ENCODE results near the gene CRYZL1. TPM values are rescaled to one million over a fixed set of nuclear protein-coding genes. Genes with fewer than 3 reads are reported as not detected.

The CRYZL1 gene
- polyA plus RNA-seq, 4 donors, result 13.5 to 37.1 (median 15.9) TPM

- Histone ChIP-seq H3K27ac (ENCODE audit: low read depth in 1 of 3, low read length in 2 of 3) (peak within 1 kb of the TSS; percentile 98 to 100 (median 99)), H3K27me3 (ENCODE audit: control insufficient read depth in 3 of 3, insufficient read depth in 3 of 3, low read length in 3 of 3) (no peaks in the 10 kb centered on the region), H3K4me1 (ENCODE audit: control insufficient read depth in 3 of 3, insufficient read depth in 2 of 3, low read depth in 1 of 3, low read length in 2 of 3) (peaks cover 0 to 8% (median 2%) of the 10 kb centered on the region in 3 donors), H3K4me3 (ENCODE audit: low read depth in 1 of 3, low read length in 3 of 3) (peak within 1 kb of the TSS; percentile 77 to 84 (median 81)), H3K9me3 (ENCODE audit: control insufficient read depth in 2 of 2, insufficient read depth in 1 of 2, low read depth in 1 of 2, low read length in 1 of 2) (no peaks in the 10 kb centered on the region), H3K36me3 (ENCODE audit: control insufficient read depth in 3 of 3, insufficient read depth in 2 of 3, low read depth in 1 of 3, low read length in 3 of 3) (peaks cover 0 to 29% (median 3%) of the 10 kb centered on the region in 3 donors)
- peak; percentile 98 to 99 for DNase-seq
- FAIRE-seq, result no peak
- WGBS, 3 donors, result 0 to 1% (median 1%) methylated on average over 55 to 56 of the region's 57 CpGs
These were observed 98.7 kb downstream of the CRYZL1 start, which contains the start of gene SON for GRCh38 chr21:33542640-33543504. Gene SON, plus strand, starts transcription at chr21:33543038. Its CDS starts 55 bp downstream, at chr21:33543093.

GRCh38 chr21:33541756-33542639 lies 99.5 kb downstream of the CRYZL1 start, which contains the start of gene GART:
Gene GART, minus strand, starts transcription at chr21:33542117. Its CDS starts 2,802 bp downstream, at chr21:33539315.
- H3K4me3 ChIP-seq (ENCODE audit: low read depth in 1 of 3, low read length in 3 of 3), result peak within 1 kb of the TSS; percentile 77 to 84 (median 81)
- no peak for FAIRE-seq
- 0% methylated on average over 53 to 56 of the region's 56 CpGs for WGBS, 3 donors
- H3K9me3 ChIP-seq (ENCODE audit: control insufficient read depth in 2 of 2, insufficient read depth in 1 of 2, low read depth in 1 of 2, low read length in 1 of 2), result no peaks in the 10 kb centered on the region
- no peaks in the 10 kb centered on the region for H3K27me3 ChIP-seq (ENCODE audit: control insufficient read depth in 3 of 3, insufficient read depth in 3 of 3, low read length in 3 of 3)
- peaks cover 0 to 26% (median under 1%) of the 10 kb centered on the region in 3 donors for H3K36me3 ChIP-seq (ENCODE audit: control insufficient read depth in 3 of 3, insufficient read depth in 2 of 3, low read depth in 1 of 3, low read length in 3 of 3)
- DNase-seq, result peak; percentile 83 to 94
- peak within 1 kb of the TSS; percentile 98 to 100 (median 99) for H3K27ac ChIP-seq (ENCODE audit: low read depth in 1 of 3, low read length in 2 of 3)
- peaks cover 0 to 8% (median 2%) of the 10 kb centered on the region in 3 donors for H3K4me1 ChIP-seq (ENCODE audit: control insufficient read depth in 3 of 3, insufficient read depth in 2 of 3, low read depth in 1 of 3, low read length in 2 of 3)

- Histone ChIP-seq H3K9me3 (ENCODE audit: control insufficient read depth in 2 of 2, insufficient read depth in 1 of 2, low read depth in 1 of 2, low read length in 1 of 2) (no peaks in the 10 kb centered on the region), H3K27ac (ENCODE audit: low read depth in 1 of 3, low read length in 2 of 3) (peak overlapping the region; percentile 98 to 100 (median 99)), H3K36me3 (ENCODE audit: control insufficient read depth in 3 of 3, insufficient read depth in 2 of 3, low read depth in 1 of 3, low read length in 3 of 3) (peaks cover 0 to 19% (median 4%) of the 10 kb centered on the region in 3 donors), H3K27me3 (ENCODE audit: control insufficient read depth in 3 of 3, insufficient read depth in 3 of 3, low read length in 3 of 3) (no peaks in the 10 kb centered on the region), H3K4me3 (ENCODE audit: low read depth in 1 of 3, low read length in 3 of 3) (peak overlapping the region; percentile 49 to 81 (median 61)), H3K4me1 (ENCODE audit: control insufficient read depth in 3 of 3, insufficient read depth in 2 of 3, low read depth in 1 of 3, low read length in 2 of 3) (peaks cover 0 to 8% (median 2%) of the 10 kb centered on the region in 3 donors)
- WGBS, 3 donors, result 30 to 37% (median 36%) methylated on average over 19 of the region's 19 CpGs
- FAIRE-seq, result no peak
- peak in 1 of 2 donors; percentile 19 for DNase-seq
These were observed 100.3 kb downstream of the CRYZL1 start for GRCh38 chr21:33541105-33541711.

GRCh38 chr21:33540711-33541104 lies 100.8 kb downstream of the CRYZL1 start:
- Histone ChIP-seq H3K9me3 (ENCODE audit: control insufficient read depth in 2 of 2, insufficient read depth in 1 of 2, low read depth in 1 of 2, low read length in 1 of 2) (no peaks in the 10 kb centered on the region), H3K4me1 (ENCODE audit: control insufficient read depth in 3 of 3, insufficient read depth in 2 of 3, low read depth in 1 of 3, low read length in 2 of 3) (peaks cover 0 to 8% (median 2%) of the 10 kb centered on the region in 3 donors), H3K36me3 (ENCODE audit: control insufficient read depth in 3 of 3, insufficient read depth in 2 of 3, low read depth in 1 of 3, low read length in 3 of 3) (peaks cover 0 to 22% (median 4%) of the 10 kb centered on the region in 3 donors), H3K27me3 (ENCODE audit: control insufficient read depth in 3 of 3, insufficient read depth in 3 of 3, low read length in 3 of 3) (no peaks in the 10 kb centered on the region), H3K4me3 (ENCODE audit: low read depth in 1 of 3, low read length in 3 of 3) (peak overlapping the region in 1 of 3 donors; percentile 81), H3K27ac (ENCODE audit: low read depth in 1 of 3, low read length in 2 of 3) (peak overlapping the region in 1 of 3 donors; percentile 100)
- peak; percentile 37 to 41 for DNase-seq
- FAIRE-seq, result no peak
- WGBS, 3 donors, result 38 to 51% (median 45%) methylated on average over 3 of the region's 3 CpGs

GRCh38 chr21:33539616-33540015 lies 101.9 kb downstream of the CRYZL1 start:
- 80 to 86% (median 81%) methylated on average over 4 of the region's 4 CpGs for WGBS, 3 donors
- H3K27ac ChIP-seq (ENCODE audit: low read depth in 1 of 3, low read length in 2 of 3), result no peak overlapping the region
- no peak for DNase-seq

More at GRCh38 chr21:33539616-33540015, 101.9 kb downstream of the CRYZL1 start:
- no peak for FAIRE-seq
- H3K27me3 ChIP-seq (ENCODE audit: control insufficient read depth in 3 of 3, insufficient read depth in 3 of 3, low read length in 3 of 3), result no peaks in the 10 kb centered on the region
- peaks cover 1 to 24% (median 5%) of the 10 kb centered on the region in 3 donors for H3K36me3 ChIP-seq (ENCODE audit: control insufficient read depth in 3 of 3, insufficient read depth in 2 of 3, low read depth in 1 of 3, low read length in 3 of 3)
- H3K9me3 ChIP-seq (ENCODE audit: control insufficient read depth in 2 of 2, insufficient read depth in 1 of 2, low read depth in 1 of 2, low read length in 1 of 2), result no peaks in the 10 kb centered on the region
- H3K4me3 ChIP-seq (ENCODE audit: low read depth in 1 of 3, low read length in 3 of 3), result no peak overlapping the region
- H3K4me1 ChIP-seq (ENCODE audit: control insufficient read depth in 3 of 3, insufficient read depth in 2 of 3, low read depth in 1 of 3, low read length in 2 of 3), result peaks cover 0 to 8% (median 0%) of the 10 kb centered on the region in 3 donors

Other genes with a start within 250 kb of the CRYZL1 start
- gene IFNGR2, start 238.3 kb downstream of the CRYZL1 start, polyA plus RNA-seq, result 100 to 1,000 TPM in 1 of 4 donors, 10 to 100 TPM in 3; 42.8 to 121 (median 68.8) TPM
- gene TMEM50B, start 161.8 kb downstream of the CRYZL1 start, polyA plus RNA-seq, result 10 to 100 TPM; 22.2 to 54.3 (median 50.1) TPM
- gene DNAJC28, start 150.0 kb downstream of the CRYZL1 start, polyA plus RNA-seq, result 1 to 10 TPM; 1.6 to 3.1 (median 2.1) TPM
- gene GART, start 99.6 kb downstream of the CRYZL1 start, polyA plus RNA-seq, result 10 to 100 TPM; 21.9 to 54.8 (median 29.5) TPM
- 100 to 1,000 TPM in 1 of 4 donors, 10 to 100 TPM in 3; 76.1 to 228 (median 88.8) TPM for gene SON, start 98.7 kb downstream of the CRYZL1 start, polyA plus RNA-seq
- 10 to 100 TPM in 3 of 4 donors, 1 to 10 TPM in 1; 8.9 to 24.2 (median 15.2) TPM for gene DONSON, start 53.1 kb downstream of the CRYZL1 start, polyA plus RNA-seq
- gene ITSN1, start 760 bp upstream of the CRYZL1 start, polyA plus RNA-seq, result 10 to 100 TPM; 10.5 to 38.0 (median 21.1) TPM